ENCODE results near the gene OBP2B.
"Not testable (repeated sequence)": the region's sequence is repeated elsewhere in the genome, so short reads cannot be mapped to it uniquely, and the experiment has no call there.

OBP2B gene

GRCh38 chr9:133238272-133238850, 29.3 kb upstream of the OBP2B start:
- peak in 4 of 14 donors; percentile 5 to 28 (median 19) for DNase-seq

DNA sequence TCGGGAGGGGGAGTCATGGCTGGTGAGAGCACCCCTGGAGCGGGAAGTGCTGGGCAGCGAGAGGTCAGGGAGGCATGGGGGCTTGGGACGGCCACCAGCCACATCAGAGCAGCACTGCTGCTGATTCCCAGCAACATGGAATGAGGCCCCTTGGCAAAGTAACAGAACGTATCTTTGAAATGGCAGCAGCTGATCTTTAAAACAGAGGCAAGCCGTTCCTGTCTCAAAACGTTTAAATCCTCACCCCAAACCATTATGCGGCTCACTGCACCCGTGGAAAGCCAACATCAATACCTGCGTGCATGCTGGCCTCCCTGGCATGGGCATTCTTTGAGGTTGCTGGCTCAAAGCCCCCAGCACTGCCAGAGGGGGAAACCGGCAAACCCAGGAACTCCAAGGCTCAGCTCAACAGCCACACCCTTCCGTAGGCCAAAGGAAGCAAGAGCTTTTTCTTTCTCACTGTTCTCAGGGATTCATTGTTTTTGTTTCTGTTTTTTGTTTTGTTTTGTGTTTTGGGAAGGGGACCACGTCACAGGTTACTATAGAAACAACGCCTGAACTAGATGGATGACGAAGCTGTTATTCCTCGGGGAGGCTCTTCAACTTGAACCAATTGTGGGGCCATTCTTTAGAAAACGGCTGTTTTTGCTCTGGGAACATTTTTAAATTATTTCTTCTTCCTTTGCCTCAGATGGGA, 28.1 kb upstream of the OBP2B start:
- DNase-seq, result no peak

GRCh38 chr9:133236291-133237034, 27.4 kb upstream of the OBP2B start:
- not testable (repeated sequence) for DNase-seq

DNA sequence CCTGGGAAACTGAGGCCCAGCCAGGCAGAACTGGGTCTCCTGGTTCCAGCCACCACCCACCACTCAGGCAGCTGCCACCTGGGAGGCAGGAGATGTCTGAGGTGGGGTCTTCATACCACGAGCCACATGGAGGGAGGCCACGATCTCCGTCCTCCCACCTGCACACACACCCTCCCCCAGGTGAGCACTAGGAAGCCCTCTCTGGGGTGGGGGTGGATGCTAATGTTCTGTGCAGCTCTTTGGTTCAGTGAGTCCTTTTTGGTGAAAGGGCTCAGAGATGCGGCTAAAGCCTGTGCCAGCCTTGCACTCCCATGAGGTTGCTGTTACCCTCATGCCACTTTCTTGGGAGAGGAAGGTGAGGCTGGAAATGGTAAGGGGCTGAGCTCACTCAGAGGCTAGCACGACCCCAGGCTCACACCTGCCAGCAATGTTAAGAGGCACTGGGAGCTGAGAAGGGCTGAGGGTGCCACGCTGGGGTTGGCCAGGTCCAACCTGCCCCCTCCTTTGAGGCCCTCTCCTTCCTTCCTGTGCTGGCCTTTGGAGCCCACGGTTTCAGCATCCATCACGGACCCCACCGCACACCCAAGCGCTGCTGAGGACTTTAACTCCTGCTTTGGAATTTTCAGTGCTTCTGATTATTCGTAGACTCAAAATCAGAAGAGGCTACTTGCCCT, 26.6 kb upstream of the OBP2B start:
- no peak for DNase-seq

GRCh38 chr9:133234577-133235322, 25.7 kb upstream of the OBP2B start:
- no peak for DNase-seq

GRCh38 chr9:133233681-133234432, 24.8 kb upstream of the OBP2B start:
- DNase-seq, result no peak

- not testable (repeated sequence) for DNase-seq
Observed at GRCh38 chr9:133231934-133232568, 23.0 kb upstream of the OBP2B start.

DNA sequence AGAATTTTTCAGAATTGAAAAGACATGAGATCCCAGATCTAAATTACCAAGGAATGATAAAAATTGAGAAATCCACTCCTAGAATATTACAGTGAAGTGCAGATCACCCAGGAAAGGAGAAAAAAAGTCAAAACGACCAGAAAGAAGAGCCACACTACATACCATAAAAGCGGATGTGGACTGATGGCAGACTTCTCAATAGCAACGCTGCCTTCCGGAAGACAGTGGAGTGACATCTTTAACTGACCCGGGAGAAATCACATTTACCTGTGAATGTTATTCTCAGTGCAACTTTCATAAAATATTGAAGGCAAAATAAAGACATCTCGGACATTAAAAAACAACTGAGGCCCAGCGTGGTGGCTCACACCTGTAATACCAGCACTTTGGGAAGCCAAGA, 21.5 kb upstream of the OBP2B start:
- DNase-seq, result not testable (repeated sequence)

DNA sequence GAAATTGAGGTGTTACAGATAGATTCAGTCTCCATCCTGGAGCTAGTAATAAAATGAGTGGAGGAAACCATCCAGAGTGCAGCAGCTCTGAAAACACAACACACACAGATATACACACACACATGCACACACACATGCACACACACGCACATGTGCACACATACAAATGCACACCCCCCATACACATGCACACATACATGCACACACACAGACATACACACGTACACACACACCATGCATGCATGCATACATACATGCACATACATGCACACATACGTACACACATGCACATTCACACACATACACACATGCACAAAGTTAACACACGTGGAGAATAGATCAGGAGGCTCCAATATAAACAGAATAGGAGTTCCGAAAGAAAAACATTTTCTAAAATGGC, 21.0 kb upstream of the OBP2B start:
- no peak for DNase-seq

GRCh38 chr9:133228474-133229193, 19.6 kb upstream of the OBP2B start:
- DNase-seq, result not testable (repeated sequence)

- not testable (repeated sequence) for DNase-seq
Observed at GRCh38 chr9:133227996-133228395, 18.9 kb upstream of the OBP2B start.

DNA sequence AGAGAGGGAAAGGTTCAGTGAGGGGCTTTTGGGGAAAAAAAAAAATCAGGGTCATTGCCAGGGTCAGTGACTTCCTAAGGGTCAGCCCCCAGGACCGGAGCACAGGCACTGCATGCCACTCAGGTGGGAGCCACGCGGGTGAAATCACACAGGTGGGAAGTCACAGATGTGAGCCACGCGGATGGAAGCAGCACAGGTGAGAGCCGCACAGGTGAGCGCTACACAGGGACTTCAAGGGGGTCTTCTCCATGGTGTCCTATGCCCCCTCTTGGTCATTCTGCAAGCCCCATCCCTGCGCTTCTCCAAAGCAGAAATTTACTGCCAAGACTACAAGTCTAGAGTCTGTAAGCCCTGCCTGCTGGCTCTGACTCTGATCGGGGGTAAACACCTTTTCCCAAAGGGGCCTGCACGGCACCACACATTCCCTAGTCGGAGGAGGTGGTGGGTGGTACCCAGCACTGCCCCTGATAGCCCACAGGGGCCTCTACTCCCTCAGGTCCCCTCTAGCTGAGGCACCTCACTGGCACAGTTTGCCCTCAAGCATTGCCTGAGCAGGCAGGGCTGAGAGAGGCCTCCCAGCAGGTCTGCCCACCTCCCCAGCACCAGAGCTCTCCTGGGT, 18.3 kb upstream of the OBP2B start:
- no peak for DNase-seq

GRCh38 chr9:133226219-133227171, 17.4 kb upstream of the OBP2B start:
- DNase-seq, result no peak

GRCh38 chr9:133225171-133226011, 16.3 kb upstream of the OBP2B start:
- no peak for DNase-seq

DNA sequence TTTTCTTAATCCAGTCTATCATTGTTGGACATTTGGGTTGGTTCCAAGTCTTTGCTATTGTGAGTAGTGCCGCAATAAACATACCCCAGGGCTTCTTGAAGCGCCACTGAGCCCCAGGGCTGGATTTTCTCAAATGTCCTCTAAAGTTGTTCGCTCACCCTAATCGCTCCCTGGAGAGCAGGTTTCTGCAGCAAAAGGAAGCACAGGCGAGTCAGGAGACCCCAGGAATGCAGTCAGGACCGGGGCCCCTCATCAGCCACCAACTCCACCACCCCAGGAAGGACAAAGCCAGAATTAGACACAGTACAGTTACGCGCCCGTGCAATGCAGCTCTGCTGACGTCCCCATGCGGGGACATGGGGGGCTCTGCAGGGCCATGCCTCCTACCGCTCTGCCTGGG, 15.7 kb upstream of the OBP2B start:
- DNase-seq, result no peak

- DNase-seq, result not testable (repeated sequence)
Observed at GRCh38 chr9:133223159-133223756, 14.2 kb upstream of the OBP2B start.

GRCh38 chr9:133221994-133222393, 12.9 kb upstream of the OBP2B start:
- DNase-seq, result not testable (repeated sequence)
